Right lung (tissue), 5 donors: ENCODE results near the gene NAA15. TPM values are rescaled to one million over a fixed set of nuclear protein-coding genes. Genes with fewer than 3 reads are reported as not detected.

Experiments
- polyA plus RNA-seq, 5 donors: library from polyadenylated mRNA; unstranded; fragments of 120-200 nt; gene quantifications; one replicate each; pipeline versions ENCODE4 v1.2.1 to v1.2.3, GENCODE V29; 2013; ENCODE audit warnings: inconsistent platforms in 1 of 5, low replicate concordance in 1 of 5; ENCODE audit not compliant: insufficient read length in 5 of 5, insufficient read depth in 1 of 5

Gene NAA15
- polyA plus RNA-seq, 5 donors, result 20.8 to 32.2 (median 31.7) TPM

Other genes starting within 250 kb of the NAA15 start
- gene ELF2, start 124.3 kb upstream of the NAA15 start, polyA plus RNA-seq, result 10 to 100 TPM; 51.3 to 80.7 (median 71.2) TPM
- gene MGARP, start 21.3 kb upstream of the NAA15 start, polyA plus RNA-seq, result under 1 TPM; 0.19 to 0.77 (median 0.38) TPM
- 10 to 100 TPM; 50.1 to 66.3 (median 55.7) TPM for gene NDUFC1, start 972 bp downstream of the NAA15 start, polyA plus RNA-seq
- 10 to 100 TPM in 3 of 5 donors, 1 to 10 TPM in 2; 9.6 to 14.1 (median 10.4) TPM for gene RAB33B, start 152.6 kb downstream of the NAA15 start, polyA plus RNA-seq